Right lobe of liver (tissue), 6 donors: ENCODE data around the gene SAMD4A. TPM values are rescaled to one million over a fixed set of nuclear protein-coding genes. Genes with fewer than 3 reads are reported as not detected.

Source experiments
- ATAC-seq, 4 donors: fragments of 200-7000 bp; cut with Tn5 transposase; one replicate each; pipeline ENCODE4 v1.9.1; 2020; ENCODE audit warnings: mild to moderate bottlenecking in 4 of 4, moderate library complexity in 4 of 4
- DNase-seq, 3 donors: peaks; one replicate each; pipeline ENCODE4 v3.0.0-alpha.2; 2020
- H3K27ac ChIP-seq, 3 donors: fragments of 200-600 bp; one replicate each; pipeline ENCODE4 v1.8.0; 2022
- H3K27me3 ChIP-seq, 2 donors: fragments of 200-600 bp; one replicate each; pipeline ENCODE4 v1.8.0; 2022
- H3K36me3 ChIP-seq, 4 donors: fragments of 200-600 bp; sonication (generic) in 1 of 4; one replicate each; pipeline versions ENCODE4 v1.5.1 to v1.8.0; 2017 to 2022; ENCODE audit warnings: control low read depth in 1 of 4
- H3K4me1 ChIP-seq, 4 donors: fragments of 200-600 bp; sonication (generic) in 1 of 4; one replicate each; pipeline versions ENCODE4 v1.5.1 to v1.8.0; 2017 to 2022; ENCODE audit warnings: control low read depth in 1 of 4
- H3K4me3 ChIP-seq, 3 donors: fragments of 200-600 bp; one replicate each; pipeline ENCODE4 v1.8.0; 2022
- H3K9me3 ChIP-seq, 4 donors: fragments of 200-600 bp; sonication (generic) in 1 of 4; one replicate each; pipeline versions ENCODE4 v1.5.1 to v1.8.0; 2017 to 2022; ENCODE audit warnings: control low read depth in 1 of 4
- CTCF ChIP-seq, 4 donors: fragments of 200-600 bp in 3 of 4; fragments of 450-650 bp in 1 of 4; IDR thresholded peaks; one replicate each; pipeline versions ENCODE4 v1.5.1 to v1.8.0; 2016 to 2022; ENCODE audit warnings: antibody characterized with exemption in 4 of 4, mild to moderate bottlenecking in 2 of 4
- POLR2A ChIP-seq: fragments of 450-650 bp; IDR thresholded peaks from one replicate; pipeline ENCODE4 v1.6.1; 2017; ENCODE audit warnings: antibody characterized with exemption, mild to moderate bottlenecking
- WGBS: methylation state at CpG from one replicate; pipeline ENCODE4 v1.1.6; 2018; ENCODE audit warnings: low coverage, low lambda C conversion rate; ENCODE audit not compliant: insufficient coverage; ENCODE audit errors: missing lambda C conversion rate; 5-methylcytosine and 5-hydroxymethylcytosine counted together
- intact Hi-C, 2 donors: fragments of 100-400 bp; cut with DNase I; formaldehyde crosslinking; loops; one replicate each; pipeline versions ENCODE4 v1.11.2 to v1.14.1; 2022
- total RNA-seq, 6 experiments: library from RNA; depleted of rRNA in 2 of 6; stranded (reverse); fragments of >200 nt in 2 of 6; fragmentation: NEBNext Ultra II Directional in 3 of 6; extraction: Animal tissue kit (Norgen Biotek cat#: 25700) in 3 of 6; gene quantifications; one replicate each; pipeline versions ENCODE4 v1.1.0 to v1.2.4, GENCODE V29; 2016 to 2023
- donor health status: DM: no; HTN: yes; CAD: no.
- donor health status: DM: no; HTN: no; CAD: no.
- donor health status: DM: no; HTN: no; CAD: no.
- donor health status: DM: no; HTN: yes; CAD: no.
- donor health status: DM: no; HTN: yes; CAD: no.

Gene SAMD4A
- total RNA-seq, 6 experiments from 2014 or later, result 16.7 to 31.9 (median 21.1) TPM

- intact Hi-C loops, result no loop called here
- Histone ChIP-seq H3K27me3 (no peaks in the 10 kb centered on the region), H3K4me1 (no peaks in the 10 kb centered on the region), H3K4me3 (no peak overlapping the region), H3K9me3 (no peaks in the 10 kb centered on the region), H3K36me3 (no peaks in the 10 kb centered on the region), H3K27ac (no peak overlapping the region)
- WGBS, result 88% methylated on average over 4 of the region's 5 CpGs
- ATAC-seq (no peak), DNase-seq (no peak)
- TF ChIP-seq CTCF (IDR thresholded peaks at IDR 0.05) (no peak), POLR2A (no peak)
These were observed 105.8 kb downstream of the SAMD4A start for GRCh38 chr14:54672688-54673087.

GRCh38 chr14:54673193-54674045 is 106.5 kb downstream of the SAMD4A start:
- WGBS, result 75% methylated on average over 11 of the region's 13 CpGs
- TF ChIP-seq POLR2A (no peak), CTCF (IDR thresholded peaks at IDR 0.05) (no peak)
- no peak for DNase-seq
- H3K27ac ChIP-seq, result no peak overlapping the region
- ATAC-seq, result peak in 3 of 4 donors; percentile 28 to 44 (median 34)
- no peaks in the 10 kb centered on the region for H3K36me3 ChIP-seq
- no peak overlapping the region for H3K4me3 ChIP-seq
- no peaks in the 10 kb centered on the region for H3K4me1 ChIP-seq
- no peaks in the 10 kb centered on the region for H3K27me3 ChIP-seq
- H3K9me3 ChIP-seq, result no peaks in the 10 kb centered on the region
- intact Hi-C loops, result no loop called here

- H3K4me3 ChIP-seq, result no peak overlapping the region
- ATAC-seq, result no peak
- H3K4me1 ChIP-seq, result no peaks in the 10 kb centered on the region
- no peaks in the 10 kb centered on the region for H3K36me3 ChIP-seq
- TF ChIP-seq CTCF (IDR thresholded peaks at IDR 0.05) (no peak), POLR2A (no peak)
- no peak for DNase-seq
- 57% methylated on average over 3 of the region's 3 CpGs for WGBS
- no peaks in the 10 kb centered on the region for H3K27me3 ChIP-seq
- intact Hi-C loops, result no loop called here
- no peaks in the 10 kb centered on the region for H3K9me3 ChIP-seq
- H3K27ac ChIP-seq, result no peak overlapping the region
These were observed 107.3 kb downstream of the SAMD4A start for GRCh38 chr14:54674046-54674741.

- Histone ChIP-seq H3K27ac (no peak overlapping the region), H3K36me3 (no peaks in the 10 kb centered on the region), H3K4me3 (no peak overlapping the region), H3K27me3 (no peaks in the 10 kb centered on the region), H3K4me1 (no peaks in the 10 kb centered on the region), H3K9me3 (no peaks in the 10 kb centered on the region)
- intact Hi-C loops, result no loop called here
- ATAC-seq, result no peak
- 85% methylated on average over 8 of the region's 11 CpGs for WGBS
- no peak for DNase-seq
- TF ChIP-seq CTCF (IDR thresholded peaks at IDR 0.05) (no peak), POLR2A (no peak)
These were observed 108.6 kb downstream of the SAMD4A start for GRCh38 chr14:54675236-54676128.
